ENCODE data around the gene GSDMA.
A peak's percentile ranks its signal among the peaks of the same experiment; 100 is the strongest.

Gene GSDMA

DNA sequence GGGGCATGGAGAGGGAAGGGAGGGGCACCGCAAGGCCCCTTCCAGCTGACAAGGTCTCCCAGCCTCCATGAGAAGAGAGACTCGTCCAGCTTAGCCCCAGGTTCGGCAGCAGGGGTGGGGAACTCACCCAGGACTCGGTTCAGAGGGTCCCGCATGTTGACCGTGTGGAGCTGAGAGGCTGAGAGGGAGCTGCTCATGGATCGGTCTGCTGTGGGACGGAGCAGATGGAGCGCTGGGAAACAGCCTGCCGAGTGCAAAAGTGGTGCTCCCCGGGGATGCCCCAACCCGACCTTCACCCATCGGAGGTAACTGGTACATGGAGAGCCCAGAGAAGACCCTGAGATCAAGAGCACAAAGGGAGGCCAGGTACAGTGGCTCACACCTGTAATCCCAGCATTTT is 57.3 kb downstream of the GSDMA start:
- TF ChIP-seq CTCF (conservative IDR thresholded peaks at IDR 0.05), result no peak
- H3K27ac ChIP-seq, result no peak overlapping the region

DNA sequence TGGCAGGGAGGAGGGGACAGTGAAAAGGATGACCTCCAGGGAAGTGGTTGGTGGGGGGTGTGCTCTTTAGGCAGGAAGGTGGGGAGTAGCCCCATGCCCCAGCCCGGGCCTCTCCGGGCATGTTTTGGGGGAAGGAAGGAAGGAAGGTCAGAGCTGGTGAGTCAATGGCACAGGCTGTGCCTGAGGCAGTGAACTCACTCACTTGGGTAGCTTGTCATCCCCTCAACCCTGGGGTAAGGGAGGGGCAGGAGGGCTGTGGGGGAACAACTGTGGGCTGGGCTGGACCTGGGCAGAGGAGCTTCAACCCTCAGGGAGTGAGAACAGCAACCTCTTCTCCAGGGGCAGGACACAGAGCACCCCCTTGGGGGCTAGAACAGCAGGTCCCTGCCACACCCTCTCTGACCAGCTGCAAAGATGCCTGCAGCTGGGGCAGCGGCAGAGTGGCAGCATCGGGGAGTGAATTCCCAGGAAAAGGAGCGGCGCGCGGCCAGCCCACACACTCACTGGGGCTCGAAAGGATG is 58.7 kb downstream of the GSDMA start:
- H3K27ac ChIP-seq, result no peak overlapping the region
- TF ChIP-seq CTCF (conservative IDR thresholded peaks at IDR 0.05), result no peak

DNA sequence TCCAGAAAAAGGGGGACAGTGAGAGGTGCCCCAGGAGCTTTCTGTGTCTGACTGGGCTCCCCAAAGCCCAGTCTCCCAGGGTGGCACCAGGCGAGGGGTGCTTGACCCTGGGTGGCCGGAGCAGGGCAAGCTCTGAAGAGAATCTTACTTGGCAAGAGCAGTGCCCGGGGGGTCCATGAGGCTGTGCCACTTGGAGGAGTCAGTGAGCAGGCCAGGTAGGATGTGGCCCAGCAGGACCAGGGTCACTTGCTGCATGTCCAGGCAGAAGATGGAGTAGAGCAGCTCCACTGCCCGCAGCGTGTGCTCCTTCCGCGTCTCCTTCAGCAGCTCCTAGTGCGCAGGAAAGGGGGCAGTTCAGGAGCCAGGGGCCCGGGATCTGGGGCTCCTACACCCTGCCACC is 59.7 kb downstream of the GSDMA start:
- no peak for TF ChIP-seq CTCF (conservative IDR thresholded peaks at IDR 0.05)
- peak overlapping the region; percentile 59 for H3K27ac ChIP-seq

DNA sequence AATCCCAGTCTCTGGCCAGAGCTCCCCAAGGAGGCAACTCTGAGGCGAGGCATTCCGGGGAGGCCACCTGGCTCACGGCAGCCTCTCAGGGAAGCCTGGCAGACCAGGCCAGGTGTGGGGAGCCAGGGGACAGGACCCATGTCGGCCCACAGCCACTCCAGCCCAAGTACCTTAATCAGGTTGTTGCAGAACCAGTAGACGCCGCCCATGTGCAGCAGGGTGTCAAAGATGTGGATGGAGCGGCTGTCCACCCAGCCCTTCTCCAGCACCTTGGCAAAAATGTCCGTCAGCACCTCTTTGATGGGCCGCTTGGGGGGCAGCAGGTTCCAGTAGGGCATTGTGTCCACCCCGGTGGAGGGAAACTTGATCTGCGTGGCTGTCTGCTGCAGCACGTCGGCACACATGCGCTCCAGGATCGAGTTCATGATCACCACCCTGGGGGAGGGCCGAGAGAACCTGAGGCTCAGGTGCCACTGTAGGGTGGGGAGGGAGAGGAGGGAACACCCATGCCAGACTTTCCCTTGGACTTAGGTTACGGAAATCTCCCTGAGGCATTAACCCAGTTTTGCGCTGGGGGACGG is 60.2 kb downstream of the GSDMA start:
- no peak for TF ChIP-seq CTCF (conservative IDR thresholded peaks at IDR 0.05)
- peak overlapping the region; percentile 59 for H3K27ac ChIP-seq

- H3K27ac ChIP-seq, result peak overlapping the region; percentile 59
- no peak for TF ChIP-seq CTCF (conservative IDR thresholded peaks at IDR 0.05)
Measured at GRCh38 chr17:40023590-40024292, 60.9 kb downstream of the GSDMA start.

GRCh38 chr17:40024901-40025300 is 62.1 kb downstream of the GSDMA start:
- H3K27ac ChIP-seq, result peak overlapping the region; percentile 33; the same call in 1 of the 2 replicates
- no peak for TF ChIP-seq CTCF (conservative IDR thresholded peaks at IDR 0.05)

GRCh38 chr17:40025559-40025958 is 62.8 kb downstream of the GSDMA start:
- H3K27ac ChIP-seq, result peak overlapping the region; percentile 33
- no peak for TF ChIP-seq CTCF (conservative IDR thresholded peaks at IDR 0.05)
